Neural crest cell (in vitro differentiated cells): ENCODE results near the gene EBPL. TPM values are rescaled to one million over a fixed set of nuclear protein-coding genes. Genes with fewer than 3 reads are reported as not detected.
A peak's percentile ranks its signal among the peaks of the same experiment; 100 is the strongest.

Experiments used
- DNase-seq: peaks from one replicate; pipeline ENCODE4 v3.0.0; 2021; ENCODE audit warnings: low read depth, mixed read lengths, low spot score
- H3K27ac Mint-ChIP-seq: one replicate; pipeline ENCODE4 v1.8.0; 2021; ENCODE audit warnings: mild to moderate bottlenecking, mixed read lengths; ENCODE audit not compliant: unreplicated experiment
- H3K27me3 Mint-ChIP-seq: 2 replicates; pipeline ENCODE4 v1.8.0; 2021; ENCODE audit warnings: low read depth, mild to moderate bottlenecking, mixed read lengths
- H3K36me3 Mint-ChIP-seq: 2 replicates; pipeline ENCODE4 v1.8.0; 2021; ENCODE audit warnings: low read depth, mild to moderate bottlenecking, mixed read lengths
- H3K4me1 Mint-ChIP-seq: 2 replicates; pipeline ENCODE4 v1.8.0; 2021; ENCODE audit warnings: mixed read lengths
- H3K4me3 Mint-ChIP-seq: one replicate; pipeline ENCODE4 v1.8.0; 2021; ENCODE audit warnings: mild to moderate bottlenecking, mixed read lengths
- H3K9me3 Mint-ChIP-seq: 2 replicates; pipeline ENCODE4 v1.8.0; 2021; ENCODE audit warnings: mixed read lengths
- CTCF ChIP-seq: fragments of 200-600 bp; sonication (generic); conservative IDR thresholded peaks from 2 replicates; pipeline ENCODE4 v1.5.0; 2021; ENCODE audit warnings: antibody characterized with exemption, mild to moderate bottlenecking
- total RNA-seq: library from RNA; stranded (reverse); gene quantifications from 2 replicates; pipeline ENCODE4 v1.2.1, GENCODE V29; 2021

The EBPL gene
- total RNA-seq, 1 donor from 2014 or later: 52.7 TPM

GRCh38 chr13:49694446-49694845, 3.2 kb upstream of the EBPL start:
- no peaks in the 10 kb centered on the region for H3K27me3 Mint-ChIP-seq
- no peak for DNase-seq
- H3K36me3 Mint-ChIP-seq: peaks cover 15% of the 10 kb centered on the region
- no peak overlapping the region for H3K27ac Mint-ChIP-seq
- H3K4me1 Mint-ChIP-seq: peaks cover 16% of the 10 kb centered on the region
- H3K4me3 Mint-ChIP-seq: peak overlapping the region; percentile 28
- no peaks in the 10 kb centered on the region for H3K9me3 Mint-ChIP-seq
- TF ChIP-seq CTCF: no peak

GRCh38 chr13:49693877-49694276, 2.6 kb upstream of the EBPL start:
- no peak for DNase-seq
- peaks cover 15% of the 10 kb centered on the region for H3K36me3 Mint-ChIP-seq
- no peaks in the 10 kb centered on the region for H3K9me3 Mint-ChIP-seq
- peak overlapping the region; percentile 58 for H3K4me3 Mint-ChIP-seq
- H3K4me1 Mint-ChIP-seq: peaks cover 16% of the 10 kb centered on the region
- H3K27ac Mint-ChIP-seq: no peak overlapping the region
- no peak for TF ChIP-seq CTCF
- no peaks in the 10 kb centered on the region for H3K27me3 Mint-ChIP-seq

GRCh38 chr13:49693191-49693733, 2.0 kb upstream of the EBPL start:
- peak overlapping the region; percentile 58 for H3K4me3 Mint-ChIP-seq
- no peak for TF ChIP-seq CTCF
- H3K27me3 Mint-ChIP-seq: no peaks in the 10 kb centered on the region
- H3K36me3 Mint-ChIP-seq: peaks cover 11% of the 10 kb centered on the region
- no peaks in the 10 kb centered on the region for H3K9me3 Mint-ChIP-seq
- H3K27ac Mint-ChIP-seq: no peak overlapping the region
- H3K4me1 Mint-ChIP-seq: peaks cover 16% of the 10 kb centered on the region
- DNase-seq: no peak

- H3K36me3 Mint-ChIP-seq: peaks cover 4% of the 10 kb centered on the region
- H3K27me3 Mint-ChIP-seq: no peaks in the 10 kb centered on the region
- H3K4me3 Mint-ChIP-seq: peak overlapping the region; percentile 97
- H3K27ac Mint-ChIP-seq: peak overlapping the region; percentile 97
- H3K4me1 Mint-ChIP-seq: peaks cover 21% of the 10 kb centered on the region
- H3K9me3 Mint-ChIP-seq: no peaks in the 10 kb centered on the region
- TF ChIP-seq CTCF: no peak
- no peak for DNase-seq
These were observed 922 bp downstream of the EBPL start for GRCh38 chr13:49690133-49690994.

GRCh38 chr13:49683489-49683888, 7.8 kb downstream of the EBPL start:
- no peaks in the 10 kb centered on the region for H3K9me3 Mint-ChIP-seq

More at GRCh38 chr13:49683489-49683888, 7.8 kb downstream of the EBPL start:
- Mint-ChIP-seq H3K27me3 (no peaks in the 10 kb centered on the region), H3K4me1 (peaks cover 9% of the 10 kb centered on the region), H3K4me3 (no peak overlapping the region), H3K27ac (no peak overlapping the region), H3K36me3 (peaks cover 11% of the 10 kb centered on the region)
- DNase-seq: no peak
- no peak for TF ChIP-seq CTCF
